Tibial nerve (tissue), 4 donors: ENCODE measurements around the gene RIN3. TPM values are rescaled to one million over a fixed set of nuclear protein-coding genes. Genes with fewer than 3 reads are reported as not detected.
A peak's percentile ranks its signal among the peaks of the same experiment; 100 is the strongest.
"Not testable (repeated sequence)": the region's sequence is repeated elsewhere in the genome, so short reads cannot be mapped to it uniquely, and the experiment has no call there.

Experiments used
- DNase-seq, 2 donors: peaks; one replicate each; pipeline ENCODE4 v3.0.0-alpha.2; 2019; ENCODE audit warnings: low spot score in 2 of 2
- H3K27ac ChIP-seq, 4 donors: fragments of 200-600 bp; sonication (generic) in 3 of 4; one replicate each; pipeline ENCODE4 v1.5.1; 2017 to 2019; ENCODE audit warnings: mild to moderate bottlenecking in 1 of 4
- H3K27me3 ChIP-seq, 2 donors: fragments of 200-600 bp; sonication (generic) in 1 of 2; one replicate each; pipeline versions ENCODE4 v1.5.1 to v1.6.0; 2017 to 2019
- H3K36me3 ChIP-seq, 3 donors: fragments of 200-600 bp; sonication (generic); one replicate each; pipeline ENCODE4 v1.5.1; 2018 to 2019
- H3K4me1 ChIP-seq, 4 donors: fragments of 200-600 bp; sonication (generic) in 3 of 4; one replicate each; pipeline ENCODE4 v1.5.1; 2017 to 2019
- H3K4me3 ChIP-seq, 4 donors: fragments of 200-600 bp; sonication (generic) in 3 of 4; one replicate each; pipeline ENCODE4 v1.5.1; 2017 to 2019; ENCODE audit warnings: mild to moderate bottlenecking in 1 of 4, moderate library complexity in 1 of 4
- H3K9me3 ChIP-seq, 4 donors: fragments of 200-600 bp; sonication (generic) in 3 of 4; one replicate each; pipeline ENCODE4 v1.5.1; 2017 to 2019
- CTCF ChIP-seq, 5 experiments: fragments of 200-600 bp in 3 of 5; fragments of 450-650 bp in 2 of 5; sonication (generic) in 3 of 5; IDR thresholded peaks; one replicate each; pipeline ENCODE4 v1.5.1; 2016 to 2019; ENCODE audit warnings: antibody characterized with exemption in 5 of 5, mild to moderate bottlenecking in 3 of 5, moderate library complexity in 2 of 5
- EP300 ChIP-seq, 2 donors: sonication (generic); formaldehyde crosslinking; IDR thresholded peaks; one replicate each; pipeline ENCODE4 v1.6.1; 2017; ENCODE audit warnings: antibody characterized with exemption in 2 of 2, mild to moderate bottlenecking in 1 of 2
- POLR2A ChIP-seq, 2 donors: fragments of 450-650 bp; IDR thresholded peaks; one replicate each; pipeline ENCODE4 v1.6.1; 2017; ENCODE audit warnings: antibody characterized with exemption in 2 of 2, mild to moderate bottlenecking in 2 of 2, moderate library complexity in 2 of 2
- WGBS, 2 donors: methylation state at CpG; one replicate each; pipeline ENCODE4 v1.1.5; 2018; 5-methylcytosine and 5-hydroxymethylcytosine counted together
- total RNA-seq, 4 donors: library from RNA; depleted of rRNA; stranded (reverse); fragments of >200 nt; gene quantifications; one replicate each; pipeline ENCODE4 v1.1.0, GENCODE V29; 2016

RIN3 gene
- total RNA-seq, 4 donors from 2014 or later: 14.2 to 34.2 (median 15.5) TPM

GRCh38 chr14:92709340-92710000, 195.9 kb downstream of the RIN3 start:
- Histone ChIP-seq H3K36me3 (peaks cover 0 to 87% (median 0%) of the 10 kb centered on the region in 3 donors), H3K9me3 (no peaks in the 10 kb centered on the region), H3K27me3 (no peaks in the 10 kb centered on the region), H3K4me3 (no peak overlapping the region), H3K4me1 (peaks cover 0 to 3% (median 0%) of the 10 kb centered on the region in 4 donors), H3K27ac (no peak overlapping the region)
- WGBS, 2 donors: 79 to 84% methylated on average over 13 of the region's 13 CpGs
- no peak for TF ChIP-seq CTCF (IDR thresholded peaks at IDR 0.05)
- no peak for TF ChIP-seq EP300 (IDR thresholded peaks at IDR 0.05)
- TF ChIP-seq POLR2A (IDR thresholded peaks at IDR 0.05): no peak
- DNase-seq: no peak

- H3K4me3 ChIP-seq: no peak overlapping the region
- peaks cover 0 to 82% (median 0%) of the 10 kb centered on the region in 3 donors for H3K36me3 ChIP-seq
- no peak for DNase-seq
- TF ChIP-seq EP300 (IDR thresholded peaks at IDR 0.05) (no peak), CTCF (IDR thresholded peaks at IDR 0.05) (no peak), POLR2A (IDR thresholded peaks at IDR 0.05) (no peak)
- no peak overlapping the region for H3K27ac ChIP-seq
- peaks cover 0 to 1% (median 0%) of the 10 kb centered on the region in 4 donors for H3K4me1 ChIP-seq
- H3K27me3 ChIP-seq: no peaks in the 10 kb centered on the region
- WGBS, 2 donors: 94 to 95% methylated on average over 5 of the region's 5 CpGs
- H3K9me3 ChIP-seq: no peaks in the 10 kb centered on the region
Measured at GRCh38 chr14:92710001-92710341, 196.4 kb downstream of the RIN3 start.

- H3K4me3 ChIP-seq: no peak overlapping the region
- H3K9me3 ChIP-seq: no peaks in the 10 kb centered on the region
Measured at GRCh38 chr14:92711976-92712653, 198.5 kb downstream of the RIN3 start.

GRCh38 chr14:92712654-92713051, 199.1 kb downstream of the RIN3 start:
- no peak for DNase-seq
- 89 to 96% methylated on average over 5 to 8 of the region's 8 CpGs for WGBS, 2 donors

More at GRCh38 chr14:92711976-92712653, 198.5 kb downstream of the RIN3 start:
- 92 to 93% methylated on average over 7 of the region's 7 CpGs for WGBS, 2 donors
- Histone ChIP-seq H3K36me3 (peaks cover 0 to 71% (median 0%) of the 10 kb centered on the region in 3 donors), H3K27me3 (no peaks in the 10 kb centered on the region), H3K27ac (peak overlapping the region in 1 of 4 donors; percentile 17), H3K4me1 (no peaks in the 10 kb centered on the region)
- no peak for DNase-seq
- no peak for TF ChIP-seq POLR2A (IDR thresholded peaks at IDR 0.05)
- peak; percentile 41 to 43 for TF ChIP-seq EP300 (IDR thresholded peaks at IDR 0.05)

GRCh38 chr14:92714739-92715307, 201.2 kb downstream of the RIN3 start:
- 79 to 82% methylated on average over 7 of the region's 7 CpGs for WGBS, 2 donors
- H3K4me3 ChIP-seq, H3K4me1 ChIP-seq, H3K9me3 ChIP-seq, H3K27me3 ChIP-seq, H3K27ac ChIP-seq: not testable (repeated sequence)
- peaks cover 0 to 53% (median 0%) of the 10 kb centered on the region in 3 donors for H3K36me3 ChIP-seq
- TF ChIP-seq CTCF (IDR thresholded peaks at IDR 0.05): peak; percentile 60 to 73 (median 66)
- DNase-seq: peak; percentile 75 to 94

More at GRCh38 chr14:92712654-92713051, 199.1 kb downstream of the RIN3 start:
- Histone ChIP-seq H3K36me3 (peaks cover 0 to 68% (median 0%) of the 10 kb centered on the region in 3 donors), H3K4me3 (no peak overlapping the region), H3K4me1 (no peaks in the 10 kb centered on the region), H3K27ac (peak overlapping the region in 1 of 4 donors; percentile 17), H3K9me3 (no peaks in the 10 kb centered on the region), H3K27me3 (no peaks in the 10 kb centered on the region)
- no peak for TF ChIP-seq EP300 (IDR thresholded peaks at IDR 0.05)
- TF ChIP-seq POLR2A (IDR thresholded peaks at IDR 0.05): no peak
- no peak for TF ChIP-seq CTCF (IDR thresholded peaks at IDR 0.05)
